Measurements from ENCODE around the gene SLC25A29. TPM values are rescaled to one million over a fixed set of nuclear protein-coding genes. Genes with fewer than 3 reads are reported as not detected.

Gene SLC25A29
- polyA plus RNA-seq, 1 donor (not counting 4 experiments of a cell fraction or from before 2014, with no cell fraction given) = 16.3 TPM

DNA sequence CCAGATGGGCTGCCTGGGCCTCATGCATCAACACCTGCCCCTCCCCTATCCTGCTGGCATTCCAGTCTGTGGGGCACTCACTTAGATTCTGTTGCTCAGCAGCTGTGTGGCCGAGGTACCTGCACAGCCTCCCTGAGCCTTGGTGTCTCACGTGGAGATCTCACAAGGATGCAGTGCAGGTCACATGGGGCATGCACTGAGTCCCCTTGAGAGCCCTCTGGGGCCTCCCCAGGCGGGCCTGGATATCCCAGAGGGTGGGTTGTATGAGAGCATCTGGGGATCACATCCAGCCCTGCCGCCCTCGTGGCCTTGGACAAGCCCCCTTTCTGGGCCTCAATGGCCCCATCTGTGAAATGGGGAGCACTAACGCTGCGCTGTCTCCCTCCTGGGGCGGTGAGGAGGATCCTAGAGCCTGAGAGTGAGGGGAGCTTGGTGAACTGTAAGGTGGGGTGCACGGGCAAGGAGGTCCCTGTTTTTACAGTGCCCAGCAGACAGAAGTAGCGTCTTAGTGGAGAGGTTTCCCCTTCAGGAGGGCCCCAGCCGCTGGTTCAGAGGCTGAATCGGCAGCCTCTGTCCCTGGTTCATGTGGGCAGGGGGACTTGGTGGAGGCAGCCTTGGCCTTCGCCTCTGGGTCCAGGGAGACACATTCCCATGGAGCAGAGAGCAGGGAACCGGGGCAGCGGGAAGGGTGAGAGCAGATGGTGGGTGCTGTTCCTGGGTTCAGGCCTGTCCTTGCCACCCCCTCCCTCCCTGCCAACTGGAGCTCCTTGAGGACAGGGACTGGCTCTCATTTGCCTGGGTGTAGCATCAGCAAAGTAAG, 16.1 kb upstream of the SLC25A29 start:
- Histone ChIP-seq H3K36me3 (ENCODE audit: control insufficient read depth in 2 of 2, extremely low read depth in 1 of 2, insufficient read depth in 2 of 2, low read length in 2 of 2) (no peaks in the 10 kb centered on the region), H4K20me1 (ENCODE audit: control insufficient read depth, extremely low read depth, insufficient read depth, low read length) (no peaks in the 10 kb centered on the region), H3K9ac (ENCODE audit: control insufficient read depth, extremely low read depth, insufficient read depth, low read length) (no peak overlapping the region), H3K27me3 (ENCODE audit: control insufficient read depth, extremely low read depth, insufficient read depth, low read length) (peaks cover 2% of the 10 kb centered on the region), H2AFZ (ENCODE audit: control insufficient read depth, low read length) (no peak overlapping the region), H3K79me2 (ENCODE audit: control insufficient read depth, insufficient read depth, low read length) (no peaks in the 10 kb centered on the region), H3K9me1 (ENCODE audit: control insufficient read depth, extremely low read depth, insufficient read depth, low read length) (peaks cover 2% of the 10 kb centered on the region), H3K9me3 (ENCODE audit: control insufficient read depth, low read depth, low read length) (no peaks in the 10 kb centered on the region), H3K4me1 (ENCODE audit: control insufficient read depth, extremely low read depth, insufficient read depth, low read length) (peaks cover 9% of the 10 kb centered on the region), H3K4me3 (ENCODE audit: control insufficient read depth in 2 of 3, extremely low read depth in 1 of 3, insufficient read depth in 2 of 3, low read depth in 1 of 3, low read length in 3 of 3) (no peak overlapping the region), H3K27ac (ENCODE audit: control insufficient read depth, insufficient read depth, low read length) (no peak overlapping the region), H3K4me2 (ENCODE audit: control insufficient read depth, extremely low read depth, insufficient read depth, low read depth, low read length) (no peak overlapping the region)
- DNase-seq (ENCODE audit: low read depth, low spot score) (no peak), FAIRE-seq (no peak)
- no peak for TF ChIP-seq EZH2 (IDR thresholded peaks at IDR 0.05; ENCODE audit: low read length)
- TF ChIP-seq, protein P1, sequence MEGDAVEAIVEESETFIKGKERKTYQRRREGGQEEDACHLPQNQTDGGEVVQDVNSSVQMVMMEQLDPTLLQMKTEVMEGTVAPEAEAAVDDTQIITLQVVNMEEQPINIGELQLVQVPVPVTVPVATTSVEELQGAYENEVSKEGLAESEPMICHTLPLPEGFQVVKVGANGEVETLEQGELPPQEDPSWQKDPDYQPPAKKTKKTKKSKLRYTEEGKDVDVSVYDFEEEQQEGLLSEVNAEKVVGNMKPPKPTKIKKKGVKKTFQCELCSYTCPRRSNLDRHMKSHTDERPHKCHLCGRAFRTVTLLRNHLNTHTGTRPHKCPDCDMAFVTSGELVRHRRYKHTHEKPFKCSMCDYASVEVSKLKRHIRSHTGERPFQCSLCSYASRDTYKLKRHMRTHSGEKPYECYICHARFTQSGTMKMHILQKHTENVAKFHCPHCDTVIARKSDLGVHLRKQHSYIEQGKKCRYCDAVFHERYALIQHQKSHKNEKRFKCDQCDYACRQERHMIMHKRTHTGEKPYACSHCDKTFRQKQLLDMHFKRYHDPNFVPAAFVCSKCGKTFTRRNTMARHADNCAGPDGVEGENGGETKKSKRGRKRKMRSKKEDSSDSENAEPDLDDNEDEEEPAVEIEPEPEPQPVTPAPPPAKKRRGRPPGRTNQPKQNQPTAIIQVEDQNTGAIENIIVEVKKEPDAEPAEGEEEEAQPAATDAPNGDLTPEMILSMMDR (optimal IDR thresholded peaks at IDR 0.05 in 1 of 3, IDR thresholded peaks at IDR 0.05 in 1 of 3, conservative IDR thresholded peaks at IDR 0.05 in 1 of 3; ENCODE audit: extremely low read depth in 1 of 3, insufficient read depth in 2 of 3, low read length in 3 of 3) = no peak
- dilution Hi-C loops (cut with MboI; ENCODE audit: extremely low pct_ligation_motif_present, low sequenced_read_pairs) = no loop called here

DNA sequence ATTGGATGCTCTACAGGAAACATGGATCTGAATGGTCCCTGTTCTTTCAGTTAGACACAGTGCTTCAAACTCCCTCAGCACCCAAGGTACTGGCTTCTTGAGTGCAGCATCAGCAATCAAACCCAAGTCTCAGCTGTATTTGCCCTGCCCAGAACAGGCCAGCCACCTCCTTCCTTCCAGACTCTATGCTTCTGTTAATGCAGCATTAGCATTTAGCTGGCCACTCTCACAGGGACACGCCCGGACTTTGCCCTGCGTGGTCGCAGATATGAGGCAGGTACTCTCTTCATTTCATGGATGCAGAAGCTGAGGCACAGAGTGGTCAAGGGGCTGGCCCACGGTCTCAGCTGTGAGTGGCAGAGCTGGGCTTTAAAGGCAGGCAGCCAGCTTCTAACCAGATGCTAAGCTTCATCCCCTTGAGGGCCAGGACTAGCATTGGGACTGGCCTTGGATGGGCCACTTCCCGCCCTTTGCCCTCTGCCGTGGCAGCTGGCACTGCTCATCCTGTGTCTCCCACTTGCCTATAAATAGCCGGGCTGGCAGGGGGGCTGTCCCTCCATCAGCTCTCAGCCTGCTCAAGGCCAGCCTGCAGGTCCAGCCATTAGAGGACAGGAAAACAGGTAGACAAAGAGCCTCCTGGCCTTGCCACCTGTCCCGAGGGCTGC, 15.4 kb upstream of the SLC25A29 start:
- dilution Hi-C loops (cut with MboI; ENCODE audit: extremely low pct_ligation_motif_present, low sequenced_read_pairs) = no loop called here
- no peaks in the 10 kb centered on the region for H4K20me1 ChIP-seq (ENCODE audit: control insufficient read depth, extremely low read depth, insufficient read depth, low read length)
- no peak overlapping the region for H3K4me2 ChIP-seq (ENCODE audit: control insufficient read depth, extremely low read depth, insufficient read depth, low read depth, low read length)
- no peaks in the 10 kb centered on the region for H3K36me3 ChIP-seq (ENCODE audit: control insufficient read depth in 2 of 2, extremely low read depth in 1 of 2, insufficient read depth in 2 of 2, low read length in 2 of 2)
- TF ChIP-seq EZH2 (IDR thresholded peaks at IDR 0.05; ENCODE audit: low read length) = no peak
- TF ChIP-seq, protein P1 (optimal IDR thresholded peaks at IDR 0.05 in 1 of 3, IDR thresholded peaks at IDR 0.05 in 1 of 3, conservative IDR thresholded peaks at IDR 0.05 in 1 of 3; ENCODE audit: extremely low read depth in 1 of 3, insufficient read depth in 2 of 3, low read length in 3 of 3) = no peak
- peaks cover 9% of the 10 kb centered on the region for H3K4me1 ChIP-seq (ENCODE audit: control insufficient read depth, extremely low read depth, insufficient read depth, low read length)
- no peak overlapping the region for H3K27ac ChIP-seq (ENCODE audit: control insufficient read depth, insufficient read depth, low read length)
- H3K9me1 ChIP-seq (ENCODE audit: control insufficient read depth, extremely low read depth, insufficient read depth, low read length) = peaks cover 2% of the 10 kb centered on the region
- H3K4me3 ChIP-seq (ENCODE audit: control insufficient read depth in 2 of 3, extremely low read depth in 1 of 3, insufficient read depth in 2 of 3, low read depth in 1 of 3, low read length in 3 of 3) = no peak overlapping the region
- H2AFZ ChIP-seq (ENCODE audit: control insufficient read depth, low read length) = no peak overlapping the region
- H3K27me3 ChIP-seq (ENCODE audit: control insufficient read depth, extremely low read depth, insufficient read depth, low read length) = peaks cover 2% of the 10 kb centered on the region
- no peaks in the 10 kb centered on the region for H3K9me3 ChIP-seq (ENCODE audit: control insufficient read depth, low read depth, low read length)
- no peaks in the 10 kb centered on the region for H3K79me2 ChIP-seq (ENCODE audit: control insufficient read depth, insufficient read depth, low read length)
- no peak for DNase-seq (ENCODE audit: low read depth, low spot score)
- no peak for FAIRE-seq
- H3K9ac ChIP-seq (ENCODE audit: control insufficient read depth, extremely low read depth, insufficient read depth, low read length) = no peak overlapping the region
